CD4-positive, alpha-beta T cell (primary cell): ENCODE measurements around the gene CITED4. TPM values are rescaled to one million over a fixed set of nuclear protein-coding genes. Genes with fewer than 3 reads are reported as not detected.

Source experiments
- ATAC-seq: fragments of 200-7000 bp; cut with Tn5 transposase; one replicate; pipeline ENCODE4 v1.10.0; 2022; ENCODE audit warnings: mild to moderate bottlenecking; ENCODE audit not compliant: poor library complexity
- CTCF ChIA-PET: fragments of 350-600 bp; sonication (Branson Sonifier 250); formaldehyde crosslinking; loops from one replicate; lab custom pipeline; 2021; ENCODE audit warnings: antibody characterized with exemption, inconsistent platforms; lab: Charles Lee
- POLR2A ChIA-PET: fragments of 350-600 bp; sonication (Branson Sonifier 250); formaldehyde crosslinking; loops from one replicate; lab custom pipeline; 2021; ENCODE audit warnings: antibody characterized with exemption, inconsistent platforms; lab: Charles Lee
- DNase-seq, 14 experiments: peaks; one replicate each; pipeline ENCODE4 v3.0.0-alpha.2; 2013 to 2020; ENCODE audit warnings: mixed read lengths in 2 of 14
- H3K27ac ChIP-seq, 2 donors: one replicate each; pipeline versions ENCODE4 v1.5.1 to v1.7.0; 2013; ENCODE audit warnings: low read length in 2 of 2, low read depth in 1 of 2, mild to moderate bottlenecking in 1 of 2
- H3K27me3 ChIP-seq, 2 experiments: 1 replicate in 1 of 2; 2 replicates in 1 of 2; pipeline versions ENCODE4 v1.6.1 to v1.7.0; 2013; ENCODE audit warnings: low read length in 2 of 2, control low read depth in 1 of 2, mild to moderate bottlenecking in 1 of 2, moderate library complexity in 1 of 2; ENCODE audit not compliant: insufficient read depth in 2 of 2, control insufficient read depth in 1 of 2
- H3K36me3 ChIP-seq: one replicate; pipeline ENCODE4 v1.6.1; 2013; ENCODE audit warnings: low read length, control low read depth; ENCODE audit not compliant: insufficient read depth
- H3K4me1 ChIP-seq: one replicate; pipeline ENCODE4 v1.6.1; 2013; ENCODE audit warnings: low read length, control low read depth; ENCODE audit not compliant: insufficient read depth
- H3K4me3 ChIP-seq: one replicate; pipeline ENCODE4 v1.5.1; 2013; ENCODE audit warnings: mild to moderate bottlenecking, low read length, moderate library complexity
- H3K9me3 ChIP-seq, 2 experiments: 1 replicate in 1 of 2; 2 replicates in 1 of 2; pipeline versions ENCODE4 v1.6.1 to v1.7.0; 2013; ENCODE audit warnings: low read length in 2 of 2, mild to moderate bottlenecking in 2 of 2, control low read depth in 1 of 2, moderate library complexity in 1 of 2; ENCODE audit not compliant: control insufficient read depth in 1 of 2, insufficient read depth in 1 of 2
- H3K27ac Mint-ChIP-seq: one replicate; pipeline ENCODE4 v1.8.0; 2020; ENCODE audit warnings: mixed read lengths
- H3K27me3 Mint-ChIP-seq: one replicate; pipeline ENCODE4 v1.8.0; 2021; ENCODE audit warnings: mixed read lengths
- H3K36me3 Mint-ChIP-seq: one replicate; pipeline ENCODE4 v1.8.0; 2021; ENCODE audit warnings: low read depth, mixed read lengths
- H3K4me1 Mint-ChIP-seq: one replicate; pipeline ENCODE4 v1.8.0; 2021; ENCODE audit warnings: low read depth, mixed read lengths
- H3K4me3 Mint-ChIP-seq: one replicate; pipeline ENCODE4 v1.8.0; 2020; ENCODE audit warnings: mild to moderate bottlenecking, mixed read lengths
- H3K9me3 Mint-ChIP-seq: one replicate; pipeline ENCODE4 v1.8.0; 2020; ENCODE audit warnings: mixed read lengths
- intact Hi-C, 2 experiments: fragments of 100-400 bp; cut with DNase I in 1 of 2; cut with micrococcal nuclease in 1 of 2; formaldehyde crosslinking; loops; one replicate each; pipeline versions ENCODE4 v1.15.1 to v1.9.0; 2023 to 2025; cut with DNase I, micrococcal nuclease
- polyA plus RNA-seq, 2 donors: library from polyadenylated mRNA; unstranded; fragments of 120-200 nt; gene quantifications; one replicate each; pipeline ENCODE4 v1.2.1, GENCODE V29; 2013
- total RNA-seq, 174 experiments: library from RNA in 2 of 174; stranded (reverse) in 2 of 174; gene quantifications; one replicate each; pipeline ENCODE4 v1.2.3 and lab custom pipeline; 2021 to 2026
- TF ChIP-seq, protein P1 (sequence below): fragments of 200-600 bp; IDR thresholded peaks from one replicate; pipeline ENCODE4 v1.8.0; 2022; ENCODE audit warnings: antibody characterized with exemption, mild to moderate bottlenecking

CITED4 gene
- total RNA-seq: 10 to 100 TPM; 51.6 to 52.0 TPM
- polyA plus RNA-seq (2013, experiment 1 of 2): 9.3 TPM
- 12.5 TPM for polyA plus RNA-seq (2013, experiment 2 of 2)
- total RNA-seq (lab: John Stamatoyannopoulos, UW): 0.26 to 24.8 (median 3.8) reads per million in 172 experiments

GRCh38 chr1:40862008-40862863 is at the start of gene CITED4:
TSS of gene CITED4 (minus strand) at chr1:40862363. CDS start at chr1:40862127, 236 bp downstream.
- ChIA-PET POLR2A (interaction anchor here (0.6 to 4.0 kb wide), 31 partner anchors 9 to 1124 kb away, joined by 3 to 96 read pairs (median 4); partner anchors contain the start of genes CTPS1, NFYC, PPIE and ZNF684), CTCF (interaction anchor here (1.0 to 2.0 kb wide), 5 partner anchors 9 to 90 kb away, joined by 3 to 7 read pairs (median 4); no protein-coding TSS in a partner anchor)
- intact Hi-C loops: loop anchor here in 1 of 2 experiments (1.0 to 5.0 kb wide), 6 partner anchors 43 to 1905 kb away; partner anchors contain the start of genes C1orf50, NFYC, P3H1 and RIMS3
- Mint-ChIP-seq H3K36me3 (no peaks in the 10 kb centered on the region), H3K4me1 (peaks cover 24% of the 10 kb centered on the region), H3K9me3 (no peaks in the 10 kb centered on the region), H3K27ac (peak within 1 kb of the TSS; percentile 96), H3K4me3 (peak within 1 kb of the TSS; percentile 95), H3K27me3 (no peaks in the 10 kb centered on the region)
- Histone ChIP-seq H3K4me1 (peaks cover 20% of the 10 kb centered on the region), H3K9me3 (no peaks in the 10 kb centered on the region), H3K4me3 (peak within 1 kb of the TSS; percentile 82), H3K36me3 (no peaks in the 10 kb centered on the region), H3K27me3 (no peaks in the 10 kb centered on the region), H3K27ac (peak within 1 kb of the TSS; percentile 45 to 67)
- DNase-seq: peak; percentile 93 to 99 (median 97)
- ATAC-seq: peak; percentile 94
- TF ChIP-seq, protein P1, sequence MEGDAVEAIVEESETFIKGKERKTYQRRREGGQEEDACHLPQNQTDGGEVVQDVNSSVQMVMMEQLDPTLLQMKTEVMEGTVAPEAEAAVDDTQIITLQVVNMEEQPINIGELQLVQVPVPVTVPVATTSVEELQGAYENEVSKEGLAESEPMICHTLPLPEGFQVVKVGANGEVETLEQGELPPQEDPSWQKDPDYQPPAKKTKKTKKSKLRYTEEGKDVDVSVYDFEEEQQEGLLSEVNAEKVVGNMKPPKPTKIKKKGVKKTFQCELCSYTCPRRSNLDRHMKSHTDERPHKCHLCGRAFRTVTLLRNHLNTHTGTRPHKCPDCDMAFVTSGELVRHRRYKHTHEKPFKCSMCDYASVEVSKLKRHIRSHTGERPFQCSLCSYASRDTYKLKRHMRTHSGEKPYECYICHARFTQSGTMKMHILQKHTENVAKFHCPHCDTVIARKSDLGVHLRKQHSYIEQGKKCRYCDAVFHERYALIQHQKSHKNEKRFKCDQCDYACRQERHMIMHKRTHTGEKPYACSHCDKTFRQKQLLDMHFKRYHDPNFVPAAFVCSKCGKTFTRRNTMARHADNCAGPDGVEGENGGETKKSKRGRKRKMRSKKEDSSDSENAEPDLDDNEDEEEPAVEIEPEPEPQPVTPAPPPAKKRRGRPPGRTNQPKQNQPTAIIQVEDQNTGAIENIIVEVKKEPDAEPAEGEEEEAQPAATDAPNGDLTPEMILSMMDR: no peak

DNA sequence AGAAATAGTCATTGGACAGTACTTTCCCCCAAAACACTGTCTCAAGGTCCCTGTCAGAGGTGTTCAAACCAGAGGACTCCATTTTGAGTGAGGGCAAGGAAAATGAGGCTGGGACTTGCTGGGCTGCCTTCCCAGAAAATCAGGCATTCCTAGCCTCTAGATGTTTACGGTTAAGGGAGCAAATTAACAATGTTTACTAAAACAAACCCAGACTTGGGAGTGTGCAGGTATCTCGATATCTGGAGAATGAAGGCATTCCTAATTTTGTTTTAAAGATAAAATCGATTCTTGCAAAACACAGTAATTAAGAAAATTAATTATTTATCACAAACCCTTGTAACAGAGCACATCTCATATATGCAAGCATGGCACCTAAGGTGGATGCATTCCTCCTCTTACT is 48.9 kb upstream of the CITED4 start:
- TF ChIP-seq, protein P1: no peak
- Mint-ChIP-seq H3K9me3 (no peaks in the 10 kb centered on the region), H3K27ac (no peak overlapping the region), H3K36me3 (no peaks in the 10 kb centered on the region), H3K27me3 (no peaks in the 10 kb centered on the region), H3K4me3 (no peak overlapping the region), H3K4me1 (no peaks in the 10 kb centered on the region)
- no peaks in the 10 kb centered on the region for H3K27me3 ChIP-seq
- H3K9me3 ChIP-seq: no peaks in the 10 kb centered on the region
- H3K4me1 ChIP-seq: no peaks in the 10 kb centered on the region
- CTCF ChIA-PET: no interaction called here
- ATAC-seq: no peak
- intact Hi-C loops: no loop called here
- POLR2A ChIA-PET: no interaction called here
- H3K36me3 ChIP-seq: no peaks in the 10 kb centered on the region
- H3K4me3 ChIP-seq: no peak overlapping the region
- no peak overlapping the region for H3K27ac ChIP-seq
- DNase-seq: no peak

DNA sequence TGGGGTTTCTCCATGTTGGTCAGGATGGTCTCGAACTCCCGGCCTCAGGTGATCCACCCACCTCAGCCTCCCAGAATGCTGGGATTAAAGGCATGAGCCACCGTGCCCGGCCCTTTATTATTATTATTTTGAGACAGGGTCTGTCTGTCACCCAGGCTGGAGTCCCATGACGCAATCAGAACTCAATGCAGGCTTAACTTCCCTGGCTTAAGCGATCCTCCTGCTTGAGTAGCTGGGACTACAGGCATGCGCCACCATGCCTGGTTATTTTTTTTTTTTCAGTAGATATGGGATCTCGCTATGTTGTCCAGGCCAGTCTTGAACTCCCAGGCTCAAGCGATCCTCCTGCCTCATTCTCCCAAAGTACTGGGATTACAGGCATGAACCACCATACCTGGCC is 47.1 kb upstream of the CITED4 start:
- TF ChIP-seq, protein P1: no peak
- CTCF ChIA-PET: no interaction called here

More for the DNA sequence above, 47.1 kb upstream of the CITED4 start:
- Mint-ChIP-seq H3K27me3 (no peaks in the 10 kb centered on the region), H3K36me3 (no peaks in the 10 kb centered on the region), H3K4me3 (no peak overlapping the region), H3K27ac (no peak overlapping the region), H3K4me1 (no peaks in the 10 kb centered on the region), H3K9me3 (no peaks in the 10 kb centered on the region)
- H3K4me3 ChIP-seq: no peak overlapping the region
- intact Hi-C loops: no loop called here
- no peak for DNase-seq
- H3K27ac ChIP-seq: no peak overlapping the region
- H3K27me3 ChIP-seq: no peaks in the 10 kb centered on the region
- H3K36me3 ChIP-seq: no peaks in the 10 kb centered on the region
- POLR2A ChIA-PET: no interaction called here
- no peak for ATAC-seq
- no peaks in the 10 kb centered on the region for H3K4me1 ChIP-seq
- H3K9me3 ChIP-seq: no peaks in the 10 kb centered on the region
